Effector memory CD8-positive, alpha-beta T cell (primary cell): Measurements from ENCODE around the gene KLHL30.
A peak's percentile ranks its signal among the peaks of the same experiment; 100 is the strongest.

Experiments used
- ATAC-seq: fragments of 150-1000 bp; cut with Tn5 transposase; replicated peaks from 2 replicates; pipeline ENCODE4 v1.10.0; 2021; ENCODE audit warnings: mild to moderate bottlenecking, moderate library complexity
- DNase-seq, 3 experiments: peaks; one replicate each; pipeline ENCODE4 v3.0.0; 2021
- H3K27ac Mint-ChIP-seq, 2 donors: one replicate each; pipeline ENCODE4 v1.8.0; 2022; ENCODE audit warnings: mild to moderate bottlenecking in 2 of 2, mixed read lengths in 2 of 2, moderate library complexity in 2 of 2
- H3K27me3 Mint-ChIP-seq, 2 donors: one replicate each; pipeline ENCODE4 v1.8.0; 2022; ENCODE audit warnings: mixed read lengths in 2 of 2
- H3K36me3 Mint-ChIP-seq: one replicate; pipeline ENCODE4 v1.8.0; 2022; ENCODE audit warnings: mild to moderate bottlenecking, moderate library complexity, mixed read lengths; ENCODE audit not compliant: insufficient read depth
- H3K4me1 Mint-ChIP-seq, 2 donors: one replicate each; pipeline ENCODE4 v1.8.0; 2022; ENCODE audit warnings: low read depth in 2 of 2, mixed read lengths in 2 of 2
- H3K4me3 Mint-ChIP-seq, 2 donors: one replicate each; pipeline ENCODE4 v1.8.0; 2022; ENCODE audit warnings: mild to moderate bottlenecking in 2 of 2, mixed read lengths in 2 of 2, moderate library complexity in 2 of 2
- H3K9me3 Mint-ChIP-seq, 2 donors: one replicate each; pipeline ENCODE4 v1.8.0; 2022; ENCODE audit warnings: mixed read lengths in 2 of 2
- total RNA-seq, 9 experiments: gene quantifications; one replicate each; lab custom pipeline; 2026; lab: John Stamatoyannopoulos, UW

KLHL30 gene, protein sequence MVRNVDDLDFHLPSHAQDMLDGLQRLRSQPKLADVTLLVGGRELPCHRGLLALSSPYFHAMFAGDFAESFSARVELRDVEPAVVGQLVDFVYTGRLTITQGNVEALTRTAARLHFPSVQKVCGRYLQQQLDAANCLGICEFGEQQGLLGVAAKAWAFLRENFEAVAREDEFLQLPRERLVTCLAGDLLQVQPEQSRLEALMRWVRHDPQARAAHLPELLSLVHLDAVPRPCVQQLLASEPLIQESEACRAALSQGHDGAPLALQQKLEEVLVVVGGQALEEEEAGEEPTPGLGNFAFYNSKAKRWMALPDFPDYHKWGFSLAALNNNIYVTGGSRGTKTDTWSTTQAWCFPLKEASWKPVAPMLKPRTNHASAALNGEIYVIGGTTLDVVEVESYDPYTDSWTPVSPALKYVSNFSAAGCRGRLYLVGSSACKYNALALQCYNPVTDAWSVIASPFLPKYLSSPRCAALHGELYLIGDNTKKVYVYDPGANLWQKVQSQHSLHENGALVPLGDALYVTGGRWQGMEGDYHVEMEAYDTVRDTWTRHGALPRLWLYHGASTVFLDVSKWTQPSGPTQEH
- total RNA-seq, result 0 to 0.06 (median 0) reads per million in 9 experiments

DNA sequence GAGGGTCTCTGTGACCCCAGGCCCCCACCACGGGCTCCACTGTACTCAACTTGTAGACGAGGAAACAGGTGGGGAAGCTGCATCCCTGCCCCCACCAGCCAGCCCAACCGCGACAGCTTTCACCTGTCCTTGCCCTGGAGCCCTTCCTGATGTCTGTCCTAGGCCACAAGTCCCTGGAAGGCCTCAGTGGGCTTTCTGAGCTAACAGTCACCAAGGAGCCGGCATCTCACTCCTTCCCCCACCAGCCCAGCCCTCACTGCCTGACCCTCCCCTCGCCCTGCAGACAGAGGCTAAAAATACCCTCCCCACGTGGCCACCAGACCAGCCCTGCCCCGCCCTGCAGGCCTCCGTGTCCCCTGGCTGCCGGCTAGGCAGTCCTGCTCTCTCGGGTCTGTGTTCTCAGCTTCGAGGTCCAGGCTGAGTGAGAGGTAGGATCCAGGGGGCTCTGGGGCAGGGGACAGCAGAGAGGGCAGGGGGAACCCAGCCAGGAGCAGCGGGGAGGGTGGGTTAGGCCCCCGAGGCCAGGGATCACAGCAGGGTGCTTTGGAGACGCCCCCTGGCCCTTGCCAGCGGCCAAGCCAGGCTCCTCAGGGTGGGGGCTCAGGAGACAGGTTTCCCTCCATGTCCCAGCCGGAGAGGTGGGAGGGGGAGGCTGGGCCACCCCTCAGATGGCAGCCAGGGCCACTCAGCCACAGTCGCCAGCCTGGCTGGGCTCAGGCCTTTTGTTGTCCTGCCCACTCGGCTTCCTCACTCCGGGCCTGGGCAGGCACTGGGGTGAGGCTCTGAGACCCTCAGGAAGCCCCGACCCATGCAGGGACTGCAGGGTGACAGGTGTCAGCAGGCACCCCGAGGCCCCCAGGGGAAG lies at the start of gene KLHL30:
Gene KLHL30, plus strand, starts transcription at position 338 of the 865 bp plus-strand sequence. CDS start 2,087 bp downstream, outside the sequence.
- ATAC-seq (no peak), DNase-seq (no peak)
- Mint-ChIP-seq H3K27ac (no peak within 1 kb of the TSS), H3K9me3 (no peaks in the 10 kb centered on the region), H3K27me3 (peaks cover 0 to 6% of the 10 kb centered on the region in 2 donors), H3K36me3 (no peaks in the 10 kb centered on the region), H3K4me3 (no peak within 1 kb of the TSS), H3K4me1 (peaks cover 7 to 8% of the 10 kb centered on the region in 2 donors)

DNA sequence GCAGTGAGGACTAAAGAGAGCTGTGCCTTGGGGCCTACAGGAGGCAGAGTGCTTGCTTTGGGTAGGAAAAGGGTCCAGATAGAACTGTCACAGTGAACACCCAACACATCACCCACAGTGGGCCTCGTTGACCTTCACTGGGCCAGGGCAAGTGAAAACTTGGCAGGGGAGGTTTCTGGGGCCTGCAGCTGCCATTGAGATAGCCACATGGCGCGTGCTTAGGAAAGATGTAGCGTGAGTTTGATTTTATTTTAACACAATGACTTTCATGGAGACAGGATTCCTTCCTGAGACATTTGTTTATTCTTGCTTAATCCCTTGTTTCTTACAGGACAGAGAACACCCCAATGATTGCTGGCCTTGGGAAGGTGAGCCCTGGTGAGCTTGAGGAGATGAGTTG lies 47.6 kb upstream of the KLHL30 start:
- Mint-ChIP-seq H3K27me3 (no peaks in the 10 kb centered on the region), H3K36me3 (peaks cover 4% of the 10 kb centered on the region), H3K4me3 (no peak overlapping the region), H3K27ac (no peak overlapping the region), H3K9me3 (no peaks in the 10 kb centered on the region), H3K4me1 (peaks cover 0 to 3% of the 10 kb centered on the region in 2 donors)
- ATAC-seq (no peak), DNase-seq (no peak)

DNA sequence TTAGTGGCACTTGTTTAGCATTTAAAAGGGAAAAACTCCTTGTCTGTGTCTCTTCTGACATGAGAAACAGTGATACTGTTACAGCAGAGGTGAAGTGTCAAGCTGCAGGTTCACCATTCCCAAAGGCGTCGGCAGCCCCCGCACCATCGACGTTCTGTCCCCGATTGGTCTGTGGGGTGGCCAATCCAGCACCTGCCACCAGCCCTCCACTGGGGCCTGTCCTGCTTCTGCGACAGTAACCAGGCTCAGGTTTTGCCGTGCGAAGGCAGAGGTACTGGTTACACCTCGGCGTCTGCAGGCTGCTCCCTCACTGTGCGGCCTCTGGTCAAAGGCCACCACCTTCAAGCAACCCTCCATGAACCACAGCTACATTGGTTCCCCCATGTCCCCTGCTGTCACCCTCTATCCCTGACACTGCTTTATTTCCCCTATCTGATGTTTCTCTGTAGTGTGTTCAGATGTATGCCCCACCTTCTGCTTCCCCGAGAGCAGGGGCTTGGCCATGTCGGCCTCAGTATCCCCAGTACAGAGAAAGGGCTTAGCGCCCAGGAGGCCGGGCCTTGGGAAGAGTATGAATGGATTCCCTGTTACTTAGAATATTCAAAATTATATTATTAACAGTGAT lies 46.9 kb upstream of the KLHL30 start:
- ATAC-seq (no peak), DNase-seq (no peak)
- Mint-ChIP-seq H3K4me3 (no peak overlapping the region), H3K36me3 (peaks cover 4% of the 10 kb centered on the region), H3K9me3 (no peaks in the 10 kb centered on the region), H3K4me1 (peaks cover 0 to 3% of the 10 kb centered on the region in 2 donors), H3K27me3 (no peaks in the 10 kb centered on the region), H3K27ac (no peak overlapping the region)

DNA sequence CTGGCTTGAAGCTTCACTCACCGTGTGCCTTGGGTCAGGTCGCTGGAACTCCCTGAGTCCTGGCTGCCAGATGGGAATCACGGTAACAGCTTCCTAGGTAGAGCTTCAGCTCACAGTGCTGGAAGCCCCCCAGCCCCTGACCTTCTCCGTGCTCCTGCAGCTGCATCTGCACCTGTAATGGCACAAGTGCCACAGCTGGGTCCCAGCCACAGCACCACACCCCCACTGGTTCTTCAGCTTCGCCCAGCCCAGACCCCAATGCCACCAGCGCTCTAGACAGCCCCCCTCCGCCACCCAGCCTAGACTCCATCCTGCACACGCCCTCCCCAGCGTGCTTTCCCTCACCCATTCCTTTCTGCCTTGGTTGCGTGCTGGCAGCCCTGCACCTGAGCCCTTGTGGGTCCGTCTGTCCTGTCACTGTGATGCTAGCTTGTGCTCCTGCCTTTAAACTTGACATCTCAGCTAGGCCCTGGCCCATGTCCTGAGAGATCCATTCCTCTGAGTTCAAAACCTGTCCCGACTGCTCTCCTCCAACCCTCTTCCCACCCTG lies 45.9 kb upstream of the KLHL30 start:
- H3K27ac Mint-ChIP-seq, result no peak overlapping the region
- DNase-seq (no peak), ATAC-seq (no peak)
- peaks cover 4% of the 10 kb centered on the region for H3K36me3 Mint-ChIP-seq
- H3K4me3 Mint-ChIP-seq, result no peak overlapping the region
- H3K27me3 Mint-ChIP-seq, result no peaks in the 10 kb centered on the region
- H3K9me3 Mint-ChIP-seq, result no peaks in the 10 kb centered on the region
- H3K4me1 Mint-ChIP-seq, result peaks cover 0 to under 1% of the 10 kb centered on the region in 2 donors

DNA sequence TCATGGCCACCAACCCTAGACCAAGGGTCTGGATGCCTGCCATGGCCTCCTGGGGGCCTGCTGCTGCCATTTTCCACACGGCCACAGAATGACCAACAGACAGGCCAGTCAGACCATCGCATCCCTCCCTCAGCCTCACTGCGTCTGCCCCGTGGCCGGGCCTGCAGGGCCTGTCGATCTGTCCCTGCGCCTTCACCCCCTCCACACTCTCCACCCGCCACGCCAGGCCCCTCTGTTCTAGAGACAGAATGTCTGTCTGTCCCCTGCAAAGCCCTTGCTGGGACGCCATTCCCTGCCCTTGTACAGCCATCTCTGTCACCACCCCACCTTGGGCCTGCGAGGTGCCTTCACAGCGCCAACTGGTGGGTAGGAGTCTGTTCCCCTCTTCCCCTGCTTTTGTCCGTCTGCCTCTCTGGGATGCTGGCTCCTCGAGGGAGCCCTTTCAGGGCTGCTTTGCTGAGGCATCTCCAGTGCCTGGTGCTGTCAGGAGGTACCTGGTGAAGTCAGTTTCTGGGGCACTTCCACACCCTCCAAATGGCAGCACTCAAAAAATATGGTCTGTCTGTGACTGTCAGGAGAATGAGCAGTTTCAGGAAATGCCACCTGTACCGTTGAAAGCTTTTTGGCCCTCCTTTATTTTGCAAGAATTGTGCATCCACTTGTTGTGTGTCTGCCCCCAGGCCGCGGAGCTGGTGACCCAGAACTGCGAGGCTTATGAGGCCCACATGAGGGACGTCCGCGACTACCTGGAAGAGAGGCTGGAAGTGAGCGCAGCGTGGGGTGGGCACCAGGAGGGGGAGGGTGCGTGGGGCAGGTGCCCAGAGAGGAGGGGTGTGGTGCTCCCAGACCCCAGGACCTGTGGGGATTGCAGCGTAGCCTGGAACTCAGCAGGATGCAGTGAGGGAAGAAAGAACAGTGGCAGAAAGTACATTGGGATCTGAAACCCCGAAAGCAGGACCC lies 45.0 kb upstream of the KLHL30 start:
- Mint-ChIP-seq H3K9me3 (no peaks in the 10 kb centered on the region), H3K4me1 (peaks cover 0 to 4% of the 10 kb centered on the region in 2 donors), H3K4me3 (no peak overlapping the region), H3K27me3 (no peaks in the 10 kb centered on the region), H3K36me3 (peaks cover 4% of the 10 kb centered on the region), H3K27ac (no peak overlapping the region)
- DNase-seq (no peak), ATAC-seq (no peak)

DNA sequence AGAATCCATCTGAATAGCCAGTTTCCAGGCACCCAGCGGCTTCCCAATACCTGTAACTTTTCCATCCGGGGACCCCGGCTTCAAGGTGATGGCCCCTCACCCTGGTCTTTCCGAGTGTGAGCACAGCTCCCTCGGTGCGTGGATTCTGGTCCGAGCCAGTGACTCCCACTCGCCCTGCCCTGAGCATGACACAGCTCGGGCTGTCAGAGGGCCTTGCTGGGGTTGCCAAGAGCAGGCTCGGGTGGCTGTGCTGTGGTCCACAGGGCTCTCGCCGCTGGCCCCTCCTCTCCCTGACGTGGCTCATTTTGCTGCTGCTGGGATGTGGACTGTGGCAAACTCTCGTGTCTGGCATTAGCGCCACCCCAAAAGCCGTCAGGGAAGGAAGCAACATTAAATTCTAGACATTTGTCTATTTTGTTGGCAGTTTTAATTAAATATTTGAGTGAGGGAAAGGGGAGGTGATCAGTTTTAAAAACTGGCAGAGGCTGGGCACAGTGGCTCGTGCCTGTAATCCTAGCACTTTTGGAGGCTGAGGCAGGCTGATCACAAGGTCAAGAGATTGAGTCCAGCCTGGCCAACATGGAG lies 43.9 kb upstream of the KLHL30 start:
- H3K27ac Mint-ChIP-seq, result no peak overlapping the region

DNA sequence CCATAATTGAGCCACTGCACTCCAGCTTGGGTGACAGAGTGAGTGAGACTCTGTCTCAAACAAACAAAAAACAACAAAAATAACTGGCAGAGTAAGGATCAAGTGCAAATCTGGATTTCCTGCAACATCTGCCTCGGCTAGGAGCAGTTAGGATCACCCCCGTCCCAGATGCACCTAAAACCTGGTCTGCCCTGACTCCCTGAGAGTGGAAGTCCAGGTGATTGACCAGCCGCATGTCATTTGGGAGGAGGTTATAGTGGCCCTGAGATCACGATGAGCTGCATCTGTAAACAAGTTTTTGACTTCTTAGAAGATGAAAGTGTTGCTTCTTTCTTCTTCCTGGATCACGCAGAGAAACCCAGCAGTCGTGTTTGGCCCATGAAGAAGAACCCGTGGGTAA lies 43.3 kb upstream of the KLHL30 start:
- Mint-ChIP-seq H3K9me3 (no peaks in the 10 kb centered on the region), H3K36me3 (peaks cover 4% of the 10 kb centered on the region), H3K27ac (no peak overlapping the region), H3K4me1 (peaks cover 0 to 4% of the 10 kb centered on the region in 2 donors), H3K4me3 (no peak overlapping the region), H3K27me3 (no peaks in the 10 kb centered on the region)
- no peak for ATAC-seq
- no peak for DNase-seq

More for the DNA sequence above, 43.9 kb upstream of the KLHL30 start:
- Mint-ChIP-seq H3K4me3 (no peak overlapping the region), H3K27me3 (no peaks in the 10 kb centered on the region), H3K36me3 (peaks cover 4% of the 10 kb centered on the region), H3K9me3 (no peaks in the 10 kb centered on the region), H3K4me1 (peaks cover 0 to 4% of the 10 kb centered on the region in 2 donors)
- no peak for ATAC-seq
- DNase-seq, result no peak

DNA sequence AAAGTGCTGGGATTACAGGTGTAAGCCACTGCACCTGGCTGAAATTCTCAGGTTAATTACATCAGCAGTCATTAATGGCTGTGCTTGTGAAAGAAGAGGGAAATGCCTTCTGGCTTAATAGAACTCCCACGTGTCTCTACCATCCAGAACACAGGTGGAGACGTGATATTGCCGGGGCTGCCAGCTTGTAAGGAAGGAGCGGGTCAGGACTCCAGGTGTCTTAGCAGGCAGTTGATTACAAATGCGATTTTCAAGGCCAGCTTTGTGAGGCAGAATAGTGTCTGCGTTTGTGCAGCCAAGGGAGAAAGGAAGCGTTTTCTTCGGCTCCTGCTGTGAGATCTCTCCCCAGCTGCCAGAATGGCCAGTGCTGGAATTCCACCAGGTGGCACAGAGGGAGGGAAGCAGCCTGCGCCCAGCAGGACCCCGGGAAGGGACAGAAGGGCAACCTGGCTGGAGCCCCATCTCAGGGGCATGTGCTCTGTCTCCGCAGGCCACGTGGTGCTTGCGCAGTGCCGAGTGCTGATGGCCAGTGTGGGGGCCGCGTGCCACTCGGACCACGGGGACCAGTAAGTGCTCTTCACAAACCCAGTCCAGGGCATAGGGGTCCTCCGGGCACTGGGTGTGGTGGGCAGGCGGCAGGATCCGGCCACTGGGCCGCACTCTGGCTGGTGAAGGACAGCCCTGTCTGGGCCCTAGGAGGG lies 42.0 kb upstream of the KLHL30 start:
- H3K9me3 Mint-ChIP-seq, result no peaks in the 10 kb centered on the region
- peaks cover 4% of the 10 kb centered on the region for H3K36me3 Mint-ChIP-seq
- H3K27ac Mint-ChIP-seq, result no peak overlapping the region

DNA sequence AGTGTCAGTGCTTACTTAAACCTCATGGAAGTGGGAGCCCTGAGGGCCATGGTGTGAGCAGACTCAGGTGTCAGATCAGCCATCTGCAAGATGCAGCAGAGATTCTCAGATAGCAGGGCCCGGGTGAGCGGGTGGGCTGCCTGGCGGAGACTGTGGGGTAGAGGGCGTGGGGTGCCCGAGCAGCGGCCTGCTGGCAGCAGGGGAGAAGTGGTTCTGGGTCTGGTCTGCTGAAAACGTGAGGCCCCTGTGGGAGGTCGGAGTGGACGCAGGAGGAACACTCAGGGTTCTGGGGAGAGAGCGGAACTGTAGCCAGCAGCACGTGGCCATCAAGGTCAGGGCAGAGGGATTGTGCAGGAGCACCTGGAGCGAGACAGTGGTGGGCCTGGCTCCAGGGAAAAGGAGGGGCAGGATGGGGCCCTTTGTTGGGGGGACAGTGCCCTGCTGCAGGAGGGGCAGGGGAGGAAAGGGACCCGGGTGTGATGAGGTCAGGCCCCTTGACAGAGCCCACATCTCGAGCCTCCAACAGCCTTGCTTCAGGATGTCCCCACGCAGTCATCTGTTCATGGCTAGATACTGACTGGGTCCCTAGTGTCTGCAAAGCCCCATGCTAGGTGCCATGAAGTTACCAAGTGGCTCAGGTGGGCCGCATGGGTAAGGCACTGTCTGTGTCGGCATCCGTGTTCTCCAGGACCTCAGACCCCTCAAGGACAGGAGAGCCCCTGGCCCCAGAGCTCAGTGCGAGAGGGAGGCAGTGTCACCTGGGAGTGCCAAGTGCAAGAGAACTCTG lies 41.1 kb upstream of the KLHL30 start:
- Mint-ChIP-seq H3K9me3 (no peaks in the 10 kb centered on the region), H3K4me1 (peaks cover 0 to 4% of the 10 kb centered on the region in 2 donors), H3K36me3 (peaks cover 4% of the 10 kb centered on the region), H3K27ac (no peak overlapping the region), H3K27me3 (no peaks in the 10 kb centered on the region), H3K4me3 (no peak overlapping the region)
- no peak for ATAC-seq
- DNase-seq, result no peak

More for the DNA sequence above, 42.0 kb upstream of the KLHL30 start:
- no peak for ATAC-seq
- H3K4me3 Mint-ChIP-seq, result no peak overlapping the region
- no peaks in the 10 kb centered on the region for H3K27me3 Mint-ChIP-seq
- DNase-seq, result no peak
- H3K4me1 Mint-ChIP-seq, result peaks cover 0 to 4% of the 10 kb centered on the region in 2 donors

DNA sequence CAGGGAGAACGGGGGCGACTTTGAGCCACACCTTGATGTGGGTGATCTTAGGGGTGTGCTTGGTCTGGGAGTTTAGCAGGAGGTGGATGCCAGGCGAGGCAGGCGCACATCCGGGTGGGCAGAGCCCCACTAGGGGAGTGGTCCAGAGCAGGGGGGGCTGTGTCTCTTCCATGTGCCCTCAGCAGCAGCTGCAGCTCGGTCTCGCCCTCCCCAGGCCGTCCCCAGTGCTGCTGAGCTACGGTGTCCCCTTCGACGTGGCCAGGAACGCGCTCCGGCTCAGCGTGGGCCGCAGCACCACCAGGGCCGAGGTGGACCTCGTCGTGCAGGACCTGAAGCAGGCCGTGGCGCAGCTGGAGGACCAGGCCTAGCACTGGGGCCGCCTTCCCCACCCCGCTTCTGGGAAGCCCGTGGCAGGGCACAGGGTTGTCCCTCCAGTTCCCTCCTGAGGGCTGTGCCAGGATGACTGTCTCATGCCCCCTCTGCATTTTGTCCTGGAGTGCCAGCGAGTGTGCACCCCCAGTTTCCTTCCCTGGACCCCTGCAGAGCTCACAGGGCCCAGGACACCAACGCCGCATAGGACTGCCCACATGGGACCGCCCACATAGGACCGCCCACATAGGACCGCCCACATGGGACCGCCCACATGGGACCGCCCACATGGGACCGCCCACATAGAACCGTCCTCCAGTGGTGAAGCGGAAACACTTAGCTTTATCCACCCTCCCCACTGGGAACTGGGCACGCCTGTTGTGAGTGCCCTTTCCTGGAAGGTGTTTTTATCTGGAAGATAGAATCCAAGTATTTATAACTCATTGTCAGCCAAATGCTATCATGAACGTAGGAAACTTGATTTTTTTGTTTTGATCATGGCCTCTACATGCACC lies 40.2 kb upstream of the KLHL30 start:
- peaks cover 0 to 4% of the 10 kb centered on the region in 2 donors for H3K4me1 Mint-ChIP-seq
- DNase-seq (peak in 1 of 3 experiments; percentile 16), ATAC-seq (no peak)
- no peak overlapping the region for H3K4me3 Mint-ChIP-seq
- peaks cover 4% of the 10 kb centered on the region for H3K36me3 Mint-ChIP-seq
- no peaks in the 10 kb centered on the region for H3K27me3 Mint-ChIP-seq
- no peak overlapping the region for H3K27ac Mint-ChIP-seq
- H3K9me3 Mint-ChIP-seq, result no peaks in the 10 kb centered on the region
